Ishikawa (cell line): Measurements from ENCODE around the gene S100A5.
A peak's percentile ranks its signal among the peaks of the same experiment; 100 is the strongest.

Source experiments
- CEBPB ChIP-seq: IDR thresholded peaks from 2 replicates; pipeline ENCODE4 v1.6.1; 2012
- CREB1 ChIP-seq: IDR thresholded peaks from 2 replicates; pipeline ENCODE4 v1.6.1; 2012; ENCODE audit warnings: low read depth
- EGR1 ChIP-seq: IDR thresholded peaks from 2 replicates; pipeline ENCODE4 v1.6.1; 2012
- EP300 ChIP-seq: IDR thresholded peaks from 2 replicates; pipeline ENCODE4 v1.6.1; 2012; ENCODE audit warnings: borderline replicate concordance
- FOXM1 ChIP-seq: IDR thresholded peaks from 2 replicates; pipeline ENCODE4 v1.6.1; 2012; ENCODE audit warnings: low read depth, borderline replicate concordance
- NFIC ChIP-seq: IDR thresholded peaks from 2 replicates; pipeline ENCODE4 v1.6.1; 2012
- RAD21 ChIP-seq: IDR thresholded peaks from 2 replicates; pipeline ENCODE4 v1.6.1; 2012; ENCODE audit warnings: low read depth
- REST ChIP-seq: IDR thresholded peaks from 2 replicates; pipeline ENCODE4 v1.6.1; 2012; ENCODE audit warnings: low read depth, mild to moderate bottlenecking
- TAF1 ChIP-seq: IDR thresholded peaks from 2 replicates; pipeline ENCODE4 v1.6.1; 2012; ENCODE audit warnings: low read depth, mild to moderate bottlenecking
- TCF12 ChIP-seq: IDR thresholded peaks from 2 replicates; pipeline ENCODE4 v1.6.1; 2012; ENCODE audit warnings: low read depth
- TEAD4 ChIP-seq: IDR thresholded peaks from 2 replicates; pipeline ENCODE4 v1.6.1; 2012
- USF1 ChIP-seq: IDR thresholded peaks from 2 replicates; pipeline ENCODE4 v1.6.1; 2012
- YY1 ChIP-seq: IDR thresholded peaks from 2 replicates; pipeline ENCODE4 v1.6.1; 2012; ENCODE audit warnings: low read depth
- ZBTB7A ChIP-seq: IDR thresholded peaks from 2 replicates; pipeline ENCODE4 v1.6.1; 2012; ENCODE audit warnings: low read depth
- TF ChIP-seq, protein P1 (sequence below): IDR thresholded peaks from 2 replicates; pipeline ENCODE4 v1.6.1; 2012

Gene S100A5

DNA sequence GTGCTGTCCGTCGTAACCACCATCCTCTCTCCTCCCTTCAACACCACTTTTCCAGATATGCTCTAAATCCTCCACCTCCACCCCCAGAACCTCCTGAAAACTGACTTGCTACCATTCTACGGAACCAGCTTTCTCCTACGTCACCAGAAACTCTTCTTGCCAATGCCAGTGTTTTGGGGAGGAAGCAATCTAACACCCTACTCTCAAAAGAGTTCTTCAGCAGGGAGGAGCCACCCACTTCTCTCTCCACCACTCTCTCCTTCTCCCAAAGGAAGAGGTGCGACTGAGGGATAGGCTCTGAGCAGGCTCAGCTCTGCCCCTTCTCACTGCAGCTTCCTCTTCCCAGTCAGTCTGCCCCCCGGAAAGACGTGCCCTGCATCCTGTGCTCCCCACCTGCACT, 31.0 kb upstream of the S100A5 start:
- TF ChIP-seq REST (no peak), TEAD4 (no peak)

DNA sequence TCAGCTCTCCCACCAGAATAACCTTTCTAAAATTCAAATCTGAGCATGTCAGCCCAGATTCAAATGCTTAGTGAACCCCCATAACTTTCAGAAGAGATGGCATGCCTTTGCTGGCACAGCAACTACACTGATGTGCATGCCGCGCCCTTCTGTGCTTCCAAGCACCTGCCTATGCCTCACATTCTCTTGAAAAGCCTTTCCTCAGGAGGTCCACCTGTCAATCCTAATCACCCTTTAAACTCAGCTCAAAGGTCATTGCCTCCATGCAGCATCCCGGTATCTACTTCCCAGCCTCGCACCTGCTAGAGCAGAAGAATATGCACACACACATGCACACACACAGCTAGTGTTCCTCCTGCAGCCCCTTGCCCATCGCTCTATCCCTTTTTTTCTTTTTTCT, 30.1 kb upstream of the S100A5 start:
- no peak for TF ChIP-seq RAD21
- no peak for TF ChIP-seq TAF1
- no peak for TF ChIP-seq NFIC
- TF ChIP-seq USF1, result no peak
- TF ChIP-seq YY1, result no peak
- TF ChIP-seq ZBTB7A, result no peak
- TF ChIP-seq EGR1, result no peak
- TF ChIP-seq FOXM1, result no peak
- no peak for TF ChIP-seq TEAD4
- no peak for TF ChIP-seq CEBPB
- TF ChIP-seq, protein P1, sequence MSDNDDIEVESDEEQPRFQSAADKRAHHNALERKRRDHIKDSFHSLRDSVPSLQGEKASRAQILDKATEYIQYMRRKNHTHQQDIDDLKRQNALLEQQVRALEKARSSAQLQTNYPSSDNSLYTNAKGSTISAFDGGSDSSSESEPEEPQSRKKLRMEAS, result no peak
- TF ChIP-seq REST, result no peak
- no peak for TF ChIP-seq EP300
- TF ChIP-seq CREB1, result no peak
- no peak for TF ChIP-seq TCF12

DNA sequence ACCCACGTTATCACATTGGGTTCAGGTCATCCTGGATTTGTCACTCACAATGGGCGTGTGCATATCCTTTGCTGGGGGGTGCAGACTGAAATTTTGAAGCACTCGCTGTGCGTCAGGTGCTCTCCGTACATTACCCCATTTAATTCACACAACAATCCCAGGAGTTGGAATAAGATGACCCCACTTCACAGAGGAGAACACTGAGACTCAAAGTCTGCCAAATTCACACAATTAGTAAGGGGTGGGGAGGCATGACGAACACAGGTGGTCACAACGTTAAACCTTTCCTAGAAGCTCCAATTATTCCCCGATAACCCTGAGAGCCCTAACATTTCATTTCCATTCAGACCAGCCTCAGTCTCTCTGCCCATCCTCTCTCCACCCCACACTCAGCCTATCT, 28.7 kb upstream of the S100A5 start:
- TF ChIP-seq EGR1 (0 out of 2 replicates have a peak, but pooled peaks have one; percentile 5), REST (no peak)

- TF ChIP-seq YY1, result no peak; the same call in 1 of the 2 replicates
- TF ChIP-seq ZBTB7A, result no peak; the same call in 1 of the 2 replicates
- no peak for TF ChIP-seq CEBPB
- no peak for TF ChIP-seq CREB1
- TF ChIP-seq TAF1, result no peak; the same call in 1 of the 2 replicates
- peak; percentile 61; the same call in 1 of the 2 replicates for TF ChIP-seq TCF12
- TF ChIP-seq RAD21, result peak; percentile 99
- TF ChIP-seq EGR1, result no peak
- TF ChIP-seq, protein P1, result peak; percentile 31; the same call in 1 of the 2 replicates
- peak; percentile 21; the same call in 1 of the 2 replicates for TF ChIP-seq EP300
- TF ChIP-seq FOXM1, result no peak
- no peak for TF ChIP-seq USF1
- TF ChIP-seq REST, result no peak
- peak; percentile 52; the same call in 1 of the 2 replicates for TF ChIP-seq NFIC
- peak; percentile 62 for TF ChIP-seq TEAD4
Observed at GRCh38 chr1:153568367-153569099, 27.8 kb upstream of the S100A5 start.
